Measurements from ENCODE around the gene KRI1. TPM values are rescaled to one million over a fixed set of nuclear protein-coding genes. Genes with fewer than 3 reads are reported as not detected.
A peak's percentile ranks its signal among the peaks of the same experiment; 100 is the strongest.

The KRI1 gene
- total and polyA plus RNA-seq, 2 of the 8 experiments (the other 6 are each of a cell fraction or from before 2014, with no cell fraction given), result 14.2 to 45.2 TPM

DNA sequence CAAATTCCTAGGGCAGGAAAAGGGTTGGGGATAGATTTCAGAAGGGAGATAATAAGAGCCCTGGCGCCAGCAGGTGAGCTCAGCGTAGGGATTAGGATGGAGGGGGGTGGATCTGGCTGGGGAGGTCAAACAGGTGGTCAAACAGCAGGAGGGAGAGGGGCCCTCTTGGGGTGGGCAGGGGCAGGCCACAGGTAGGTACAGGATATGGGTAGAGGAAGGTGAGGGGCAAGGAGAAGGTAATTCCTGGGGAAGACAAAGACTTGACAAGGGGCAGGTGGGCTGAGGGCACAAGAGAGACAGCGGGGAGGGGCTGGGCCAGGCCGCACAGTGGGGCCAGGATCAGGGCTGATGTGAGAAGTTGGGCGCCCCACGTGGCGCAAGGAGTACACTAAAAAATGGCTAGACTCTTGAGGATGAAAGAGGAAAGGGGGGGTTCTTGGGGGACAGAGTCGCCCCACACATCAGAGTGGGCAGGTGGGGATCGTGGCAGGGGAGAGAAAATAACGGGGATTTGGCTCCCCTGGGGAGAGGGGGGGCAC is 713 bp downstream of the KRI1 start (continued):
- TF ChIP-seq, protein P1, sequence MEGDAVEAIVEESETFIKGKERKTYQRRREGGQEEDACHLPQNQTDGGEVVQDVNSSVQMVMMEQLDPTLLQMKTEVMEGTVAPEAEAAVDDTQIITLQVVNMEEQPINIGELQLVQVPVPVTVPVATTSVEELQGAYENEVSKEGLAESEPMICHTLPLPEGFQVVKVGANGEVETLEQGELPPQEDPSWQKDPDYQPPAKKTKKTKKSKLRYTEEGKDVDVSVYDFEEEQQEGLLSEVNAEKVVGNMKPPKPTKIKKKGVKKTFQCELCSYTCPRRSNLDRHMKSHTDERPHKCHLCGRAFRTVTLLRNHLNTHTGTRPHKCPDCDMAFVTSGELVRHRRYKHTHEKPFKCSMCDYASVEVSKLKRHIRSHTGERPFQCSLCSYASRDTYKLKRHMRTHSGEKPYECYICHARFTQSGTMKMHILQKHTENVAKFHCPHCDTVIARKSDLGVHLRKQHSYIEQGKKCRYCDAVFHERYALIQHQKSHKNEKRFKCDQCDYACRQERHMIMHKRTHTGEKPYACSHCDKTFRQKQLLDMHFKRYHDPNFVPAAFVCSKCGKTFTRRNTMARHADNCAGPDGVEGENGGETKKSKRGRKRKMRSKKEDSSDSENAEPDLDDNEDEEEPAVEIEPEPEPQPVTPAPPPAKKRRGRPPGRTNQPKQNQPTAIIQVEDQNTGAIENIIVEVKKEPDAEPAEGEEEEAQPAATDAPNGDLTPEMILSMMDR (IDR thresholded peaks at IDR 0.05; ENCODE audit: control extremely low read depth in 1 of 3, insufficient read depth in 1 of 3, low read depth in 1 of 3, low read length in 3 of 3), result peak in 2 of 3 experiments; percentile 24 to 29; a peak in 3 of 4 replicates
- TF ChIP-seq, protein P2, sequence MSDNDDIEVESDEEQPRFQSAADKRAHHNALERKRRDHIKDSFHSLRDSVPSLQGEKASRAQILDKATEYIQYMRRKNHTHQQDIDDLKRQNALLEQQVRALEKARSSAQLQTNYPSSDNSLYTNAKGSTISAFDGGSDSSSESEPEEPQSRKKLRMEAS (IDR thresholded peaks at IDR 0.05), result peak; percentile 52
- no peak for TF ChIP-seq CBX5 (IDR thresholded peaks at IDR 0.05; ENCODE audit: low read depth, low read length)
- TF ChIP-seq TEAD4 (IDR thresholded peaks at IDR 0.05; ENCODE audit: low read depth, low read length), result no peak
- peak; percentile 66 for TF ChIP-seq SAP30 (IDR thresholded peaks at IDR 0.05; ENCODE audit: insufficient read depth, insufficient replicate concordance, low read length)
- no peak for TF ChIP-seq GABPA (IDR thresholded peaks at IDR 0.05; ENCODE audit: borderline replicate concordance, insufficient read depth, low read length)
- no peak for TF ChIP-seq CTBP2 (IDR thresholded peaks at IDR 0.05; ENCODE audit: borderline replicate concordance, insufficient read depth, insufficient read length, low read length)
- TF ChIP-seq, protein P3, sequence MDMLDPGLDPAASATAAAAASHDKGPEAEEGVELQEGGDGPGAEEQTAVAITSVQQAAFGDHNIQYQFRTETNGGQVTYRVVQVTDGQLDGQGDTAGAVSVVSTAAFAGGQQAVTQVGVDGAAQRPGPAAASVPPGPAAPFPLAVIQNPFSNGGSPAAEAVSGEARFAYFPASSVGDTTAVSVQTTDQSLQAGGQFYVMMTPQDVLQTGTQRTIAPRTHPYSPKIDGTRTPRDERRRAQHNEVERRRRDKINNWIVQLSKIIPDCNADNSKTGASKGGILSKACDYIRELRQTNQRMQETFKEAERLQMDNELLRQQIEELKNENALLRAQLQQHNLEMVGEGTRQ (IDR thresholded peaks at IDR 0.05; ENCODE audit: low read length), result no peak
- TF ChIP-seq JUND (IDR thresholded peaks at IDR 0.05; ENCODE audit: low read length), result no peak
- 0 out of 4 replicates have a peak, but pooled peaks of 1 of the 2 experiments have one; percentile 77 for TF ChIP-seq HDAC2 (IDR thresholded peaks at IDR 0.05; ENCODE audit: borderline replicate concordance in 1 of 2, low read depth in 2 of 2, low read length in 2 of 2)
